HFFc6 (cell line): ENCODE measurements around the gene ITPR3. TPM values are rescaled to one million over a fixed set of nuclear protein-coding genes. Genes with fewer than 3 reads are reported as not detected.

Source experiments
- DNase-seq: peaks from one replicate; pipeline ENCODE4 v3.0.0-alpha.2; 2018
- H3K27ac Mint-ChIP-seq: 2 replicates; pipeline ENCODE4 v1.8.0; 2020; ENCODE audit warnings: mild to moderate bottlenecking, mixed read lengths
- H3K27me3 Mint-ChIP-seq: 2 replicates; pipeline ENCODE4 v1.8.0; 2021; ENCODE audit warnings: mild to moderate bottlenecking, moderate library complexity, mixed read lengths; ENCODE audit not compliant: insufficient read depth
- H3K36me3 Mint-ChIP-seq: 2 replicates; pipeline ENCODE4 v1.8.0; 2021; ENCODE audit warnings: low read depth, mixed read lengths
- H3K4me1 Mint-ChIP-seq: 2 replicates; pipeline ENCODE4 v1.8.0; 2020; ENCODE audit warnings: low read depth, mixed read lengths
- H3K4me3 Mint-ChIP-seq: 2 replicates; pipeline ENCODE4 v1.8.0; 2020; ENCODE audit warnings: mild to moderate bottlenecking, moderate library complexity, mixed read lengths
- H3K9me3 Mint-ChIP-seq: 2 replicates; pipeline ENCODE4 v1.8.0; 2020; ENCODE audit warnings: mild to moderate bottlenecking, mixed read lengths
- CTCF ChIP-seq: fragments of 200-600 bp; sonication (generic); IDR thresholded peaks from 2 replicates; pipeline ENCODE4 v1.5.0; 2021; ENCODE audit warnings: antibody characterized with exemption, mild to moderate bottlenecking
- total RNA-seq, 6 experiments: library from RNA; stranded (reverse); fragmentation: NEBNext Ultra II Directional; extraction: Animal tissue kit (Norgen Biotek cat#: 25700); gene quantifications; 2 replicates in 1 of 6; 3 replicates in 5 of 6; pipeline ENCODE4 v1.2.3, GENCODE V29; 2021

The ITPR3 gene
- total RNA-seq, 6 experiments from 2014 or later, result 20.2 to 30.3 (median 26.9) TPM

GRCh38 chr6:33583591-33584155 lies 37.4 kb upstream of the ITPR3 start:
- peaks cover 4% of the 10 kb centered on the region for H3K36me3 Mint-ChIP-seq

GRCh38 chr6:33584700-33585402 lies 36.3 kb upstream of the ITPR3 start:
- H3K36me3 Mint-ChIP-seq, result no peaks in the 10 kb centered on the region
- H3K27me3 Mint-ChIP-seq, result no peaks in the 10 kb centered on the region; the same call in 1 of the 2 replicates
- no peak overlapping the region for H3K4me3 Mint-ChIP-seq
- DNase-seq, result no peak
- TF ChIP-seq CTCF, result no peak
- H3K27ac Mint-ChIP-seq, result no peak overlapping the region
- no peaks in the 10 kb centered on the region for H3K9me3 Mint-ChIP-seq
- H3K4me1 Mint-ChIP-seq, result peaks cover 17% of the 10 kb centered on the region

More at GRCh38 chr6:33583591-33584155, 37.4 kb upstream of the ITPR3 start:
- TF ChIP-seq CTCF, result peak; percentile 69
- Mint-ChIP-seq H3K4me3 (no peak overlapping the region), H3K27me3 (no peaks in the 10 kb centered on the region; the same call in 1 of the 2 replicates), H3K9me3 (no peaks in the 10 kb centered on the region), H3K4me1 (peaks cover 22% of the 10 kb centered on the region), H3K27ac (no peak overlapping the region)
- no peak for DNase-seq

GRCh38 chr6:33585403-33586107 lies 35.6 kb upstream of the ITPR3 start:
- peak; percentile 99 for TF ChIP-seq CTCF
- peak; percentile 36 for DNase-seq
- H3K27me3 Mint-ChIP-seq, result no peaks in the 10 kb centered on the region; the same call in 1 of the 2 replicates
- no peaks in the 10 kb centered on the region for H3K36me3 Mint-ChIP-seq
- H3K4me3 Mint-ChIP-seq, result no peak overlapping the region
- H3K27ac Mint-ChIP-seq, result no peak overlapping the region
- H3K4me1 Mint-ChIP-seq, result peaks cover 18% of the 10 kb centered on the region
- H3K9me3 Mint-ChIP-seq, result no peaks in the 10 kb centered on the region

GRCh38 chr6:33586108-33586640 lies 34.9 kb upstream of the ITPR3 start:
- H3K9me3 Mint-ChIP-seq, result no peaks in the 10 kb centered on the region
- H3K27me3 Mint-ChIP-seq, result no peaks in the 10 kb centered on the region; the same call in 1 of the 2 replicates
- H3K4me3 Mint-ChIP-seq, result no peak overlapping the region
- no peak overlapping the region for H3K27ac Mint-ChIP-seq
- DNase-seq, result no peak
- no peaks in the 10 kb centered on the region for H3K36me3 Mint-ChIP-seq
- peaks cover 24% of the 10 kb centered on the region for H3K4me1 Mint-ChIP-seq
- no peak for TF ChIP-seq CTCF

- Mint-ChIP-seq H3K27ac (no peak overlapping the region), H3K4me3 (no peak overlapping the region), H3K9me3 (no peaks in the 10 kb centered on the region), H3K27me3 (no peaks in the 10 kb centered on the region; the same call in 1 of the 2 replicates), H3K36me3 (no peaks in the 10 kb centered on the region), H3K4me1 (peaks cover 33% of the 10 kb centered on the region)
- no peak for DNase-seq
- no peak for TF ChIP-seq CTCF
Observed at GRCh38 chr6:33587529-33587928, 33.6 kb upstream of the ITPR3 start.
